Prostate gland (tissue), 2 donors: Measurements from ENCODE around the gene CPT2.

Experiments
- CTCF ChIP-seq, 4 experiments: fragments of 200-600 bp in 2 of 4; fragments of 450-650 bp in 2 of 4; sonication (generic) in 2 of 4; IDR thresholded peaks; 1 replicate in 3 of 4; 2 replicates in 1 of 4; pipeline ENCODE4 v1.5.1; 2016 to 2019; ENCODE audit warnings: antibody characterized with exemption in 4 of 4, mild to moderate bottlenecking in 2 of 4, moderate library complexity in 2 of 4
- POLR2A ChIP-seq: fragments of 450-650 bp; IDR thresholded peaks from one replicate; pipeline ENCODE4 v1.6.1; 2016; ENCODE audit warnings: antibody characterized with exemption, mild to moderate bottlenecking

- TF ChIP-seq POLR2A (no peak), CTCF (IDR thresholded peaks at IDR 0.05) (no peak)
Observed at GRCh38 chr1:53244141-53244540, 47.5 kb downstream of the CPT2 start.
